Right lobe of liver (tissue), 6 donors: ENCODE results near the gene KRT81. TPM values are rescaled to one million over a fixed set of nuclear protein-coding genes. Genes with fewer than 3 reads are reported as not detected.
"Not testable (repeated sequence)": the region's sequence is repeated elsewhere in the genome, so short reads cannot be mapped to it uniquely, and the experiment has no call there.

Experiments used
- ATAC-seq, 4 donors: fragments of 200-7000 bp; cut with Tn5 transposase; one replicate each; pipeline ENCODE4 v1.9.1; 2020; ENCODE audit warnings: mild to moderate bottlenecking in 4 of 4, moderate library complexity in 4 of 4
- DNase-seq, 3 donors: peaks; one replicate each; pipeline ENCODE4 v3.0.0-alpha.2; 2020
- H3K27ac ChIP-seq, 3 donors: fragments of 200-600 bp; one replicate each; pipeline ENCODE4 v1.8.0; 2022
- H3K27me3 ChIP-seq, 2 donors: fragments of 200-600 bp; one replicate each; pipeline ENCODE4 v1.8.0; 2022
- H3K36me3 ChIP-seq, 4 donors: fragments of 200-600 bp; sonication (generic) in 1 of 4; one replicate each; pipeline versions ENCODE4 v1.5.1 to v1.8.0; 2017 to 2022; ENCODE audit warnings: control low read depth in 1 of 4
- H3K4me1 ChIP-seq, 4 donors: fragments of 200-600 bp; sonication (generic) in 1 of 4; one replicate each; pipeline versions ENCODE4 v1.5.1 to v1.8.0; 2017 to 2022; ENCODE audit warnings: control low read depth in 1 of 4
- H3K4me3 ChIP-seq, 3 donors: fragments of 200-600 bp; one replicate each; pipeline ENCODE4 v1.8.0; 2022
- H3K9me3 ChIP-seq, 4 donors: fragments of 200-600 bp; sonication (generic) in 1 of 4; one replicate each; pipeline versions ENCODE4 v1.5.1 to v1.8.0; 2017 to 2022; ENCODE audit warnings: control low read depth in 1 of 4
- CTCF ChIP-seq, 4 donors: fragments of 200-600 bp in 3 of 4; fragments of 450-650 bp in 1 of 4; IDR thresholded peaks; one replicate each; pipeline versions ENCODE4 v1.5.1 to v1.8.0; 2016 to 2022; ENCODE audit warnings: antibody characterized with exemption in 4 of 4, mild to moderate bottlenecking in 2 of 4
- POLR2A ChIP-seq: fragments of 450-650 bp; IDR thresholded peaks from one replicate; pipeline ENCODE4 v1.6.1; 2017; ENCODE audit warnings: antibody characterized with exemption, mild to moderate bottlenecking
- WGBS: methylation state at CpG from one replicate; pipeline ENCODE4 v1.1.6; 2018; ENCODE audit warnings: low coverage, low lambda C conversion rate; ENCODE audit not compliant: insufficient coverage; ENCODE audit errors: missing lambda C conversion rate; 5-methylcytosine and 5-hydroxymethylcytosine counted together
- intact Hi-C, 2 donors: fragments of 100-400 bp; cut with DNase I; formaldehyde crosslinking; loops; one replicate each; pipeline versions ENCODE4 v1.11.2 to v1.14.1; 2022
- total RNA-seq, 6 experiments: library from RNA; depleted of rRNA in 2 of 6; stranded (reverse); fragments of >200 nt in 2 of 6; fragmentation: NEBNext Ultra II Directional in 3 of 6; extraction: Animal tissue kit (Norgen Biotek cat#: 25700) in 3 of 6; gene quantifications; one replicate each; pipeline versions ENCODE4 v1.1.0 to v1.2.4, GENCODE V29; 2016 to 2023
- donor health status: DM: no; HTN: yes; CAD: no.
- donor health status: DM: no; HTN: no; CAD: no.
- donor health status: DM: no; HTN: no; CAD: no.
- donor health status: DM: no; HTN: yes; CAD: no.
- donor health status: DM: no; HTN: yes; CAD: no.

The KRT81 gene
- total RNA-seq, 6 experiments from 2014 or later, result 0.13 TPM; not detected in 5

- Histone ChIP-seq H3K27me3 (no peaks in the 10 kb centered on the region), H3K4me3 (no peak overlapping the region), H3K9me3 (no peaks in the 10 kb centered on the region), H3K27ac (no peak overlapping the region), H3K36me3 (no peaks in the 10 kb centered on the region), H3K4me1 (peaks cover 0 to 3% (median 0%) of the 10 kb centered on the region in 4 donors)
- no peak for ATAC-seq
- DNase-seq, result peak in 1 of 3 donors; percentile 5
- no peak for TF ChIP-seq POLR2A
- TF ChIP-seq CTCF (IDR thresholded peaks at IDR 0.05), result no peak
- intact Hi-C loops, result no loop called here
- WGBS, result no CpG with 5 or more reads among the region's 1 CpG
Observed at GRCh38 chr12:52293926-52294325, 2.6 kb upstream of the KRT81 start.

- no CpG with 5 or more reads among the region's 5 CpGs for WGBS
- H3K4me3 ChIP-seq, H3K4me1 ChIP-seq, H3K9me3 ChIP-seq, H3K36me3 ChIP-seq, H3K27me3 ChIP-seq, DNase-seq, intact Hi-C loops, H3K27ac ChIP-seq: not testable (repeated sequence)
- ATAC-seq, result peak in 1 of 4 donors; percentile 32
Observed at GRCh38 chr12:52290483-52291134, 725 bp downstream of the KRT81 start.

- H3K4me1 ChIP-seq, H3K27me3 ChIP-seq, H3K9me3 ChIP-seq, H3K36me3 ChIP-seq, H3K4me3 ChIP-seq, H3K27ac ChIP-seq, intact Hi-C loops: not testable (repeated sequence)
- DNase-seq, result peak in 1 of 3 donors; percentile 23
- peak; percentile 7 to 49 (median 18) for ATAC-seq
- WGBS, result 91% methylated on average over 5 of the region's 17 CpGs
Observed at GRCh38 chr12:52287816-52288805, 3.2 kb downstream of the KRT81 start.

GRCh38 chr12:52286857-52287785 lies 4.2 kb downstream of the KRT81 start:
- intact Hi-C loops, H3K27me3 ChIP-seq, H3K36me3 ChIP-seq, H3K4me3 ChIP-seq, H3K9me3 ChIP-seq, H3K4me1 ChIP-seq, DNase-seq, H3K27ac ChIP-seq: not testable (repeated sequence)
- WGBS, result 80% methylated on average over 1 of the region's 21 CpGs
- ATAC-seq, result peak in 1 of 4 donors; percentile 25

GRCh38 chr12:52285851-52286530 lies 5.3 kb downstream of the KRT81 start:
- H3K4me1 ChIP-seq, result no peaks in the 10 kb centered on the region

More at GRCh38 chr12:52285851-52286530, 5.3 kb downstream of the KRT81 start:
- Histone ChIP-seq H3K27ac (no peak overlapping the region), H3K9me3 (no peaks in the 10 kb centered on the region), H3K27me3 (no peaks in the 10 kb centered on the region), H3K36me3 (no peaks in the 10 kb centered on the region), H3K4me3 (no peak overlapping the region)
- WGBS, result 43% methylated on average over 1 of the region's 24 CpGs
- TF ChIP-seq CTCF (IDR thresholded peaks at IDR 0.05) (no peak), POLR2A (no peak)
- no peak for ATAC-seq
- no peak for DNase-seq
- intact Hi-C loops, result no loop called here
